Mesenchymal stem cell (in vitro differentiated cells and primary cell): ENCODE data around the gene MEF2D.

ENCODE experiments used
- DNase-seq: peaks from one replicate; pipeline ENCODE4 v3.0.0-alpha.2; 2013
- H2AFZ ChIP-seq: one replicate; pipeline ENCODE4 v1.6.1; 2013; ENCODE audit warnings: low read depth, mild to moderate bottlenecking, control low read depth, inconsistent platforms, low read length, moderate library complexity
- H2AK5ac ChIP-seq: 2 replicates; pipeline ENCODE4 v1.6.1; 2013; ENCODE audit warnings: low read length, moderate library complexity, mild to moderate bottlenecking, inconsistent platforms; ENCODE audit not compliant: severe bottlenecking
- H2BK120ac ChIP-seq: one replicate; pipeline ENCODE4 v1.6.1; 2013; ENCODE audit warnings: low read depth, mild to moderate bottlenecking, inconsistent platforms, low read length, moderate library complexity
- H2BK12ac ChIP-seq, 2 experiments: one replicate each; pipeline ENCODE4 v1.6.1; 2013; ENCODE audit warnings: inconsistent platforms in 2 of 2, low read length in 2 of 2, mild to moderate bottlenecking in 2 of 2, moderate library complexity in 2 of 2, control low read depth in 1 of 2
- H2BK15ac ChIP-seq: one replicate; pipeline ENCODE4 v1.6.1; 2013; ENCODE audit warnings: mild to moderate bottlenecking, low read depth, inconsistent platforms; ENCODE audit not compliant: poor library complexity, severe bottlenecking
- H2BK5ac ChIP-seq: 2 replicates; pipeline ENCODE4 v1.6.1; 2013; ENCODE audit warnings: low read depth, mild to moderate bottlenecking, low read length, control low read depth, inconsistent platforms; ENCODE audit not compliant: poor library complexity, severe bottlenecking
- H3K14ac ChIP-seq, 2 experiments: one replicate each; pipeline ENCODE4 v1.6.1; 2013; ENCODE audit warnings: inconsistent platforms in 2 of 2, low read length in 2 of 2, control low read depth in 1 of 2, mild to moderate bottlenecking in 1 of 2, moderate library complexity in 1 of 2
- H3K18ac ChIP-seq, 2 experiments: one replicate each; pipeline ENCODE4 v1.6.1; 2013; ENCODE audit warnings: inconsistent platforms in 2 of 2, low read length in 2 of 2, control low read depth in 1 of 2, low read depth in 1 of 2, mild to moderate bottlenecking in 1 of 2
- H3K23ac ChIP-seq, 2 experiments: one replicate each; pipeline ENCODE4 v1.6.1; 2013; ENCODE audit warnings: inconsistent platforms in 2 of 2, low read length in 2 of 2, mild to moderate bottlenecking in 2 of 2, moderate library complexity in 2 of 2, control low read depth in 1 of 2
- H3K27ac ChIP-seq: 2 replicates; pipeline ENCODE4 v1.5.1; 2013; ENCODE audit warnings: mild to moderate bottlenecking, moderate library complexity, low read length, control low read depth, inconsistent platforms; ENCODE audit not compliant: poor library complexity, severe bottlenecking
- H3K27me3 ChIP-seq, 2 experiments: 2 replicates each; pipeline versions ENCODE4 v1.6.1 to v1.7.0; 2013; ENCODE audit warnings: low read length in 2 of 2, mild to moderate bottlenecking in 2 of 2, moderate library complexity in 2 of 2, control low read depth in 1 of 2, inconsistent platforms in 1 of 2; ENCODE audit not compliant: control insufficient read depth in 1 of 2, insufficient read depth in 1 of 2
- H3K36me3 ChIP-seq, 2 experiments: 2 replicates each; pipeline versions ENCODE4 v1.6.1 to v1.7.0; 2013; ENCODE audit warnings: low read length in 2 of 2, control low read depth in 1 of 2, inconsistent platforms in 1 of 2, low read depth in 1 of 2, mild to moderate bottlenecking in 1 of 2; ENCODE audit not compliant: insufficient read depth in 2 of 2, control insufficient read depth in 1 of 2
- H3K4ac ChIP-seq, 2 experiments: one replicate each; pipeline ENCODE4 v1.6.1; 2013; ENCODE audit warnings: inconsistent platforms in 2 of 2, low read length in 2 of 2, mild to moderate bottlenecking in 2 of 2, moderate library complexity in 2 of 2, control low read depth in 1 of 2, low read depth in 1 of 2
- H3K4me1 ChIP-seq: 2 replicates; pipeline ENCODE4 v1.6.1; 2013; ENCODE audit warnings: low read depth, low read length, control low read depth; ENCODE audit not compliant: control insufficient read depth, insufficient read depth
- H3K4me2 ChIP-seq: 2 replicates; pipeline ENCODE4 v1.6.1; 2013; ENCODE audit warnings: low read length, mild to moderate bottlenecking, inconsistent platforms; ENCODE audit not compliant: poor library complexity, severe bottlenecking
- H3K4me3 ChIP-seq, 2 experiments: 2 replicates each; pipeline versions ENCODE4 v1.5.1 to v1.7.0; 2013; ENCODE audit warnings: low read length in 2 of 2, mild to moderate bottlenecking in 2 of 2, control low read depth in 1 of 2, low read depth in 1 of 2; ENCODE audit not compliant: insufficient read depth in 1 of 2
- H3K79me1 ChIP-seq: replicated peaks from 2 replicates; pipeline ENCODE4 v1.6.1; 2013; ENCODE audit warnings: mild to moderate bottlenecking, control low read depth, low read length, inconsistent platforms; ENCODE audit not compliant: poor library complexity, severe bottlenecking
- H3K9ac ChIP-seq: 2 replicates; pipeline ENCODE4 v1.7.0; 2013; ENCODE audit warnings: mild to moderate bottlenecking, low read length, moderate library complexity
- H3K9me3 ChIP-seq: 2 replicates; pipeline ENCODE4 v1.7.0; 2013; ENCODE audit warnings: mild to moderate bottlenecking, low read length; ENCODE audit not compliant: control insufficient read depth
- H4K8ac ChIP-seq: one replicate; pipeline ENCODE4 v1.6.1; 2013; ENCODE audit warnings: inconsistent platforms, mild to moderate bottlenecking, low read length, moderate library complexity
- H4K91ac ChIP-seq: one replicate; pipeline ENCODE4 v1.6.1; 2013; ENCODE audit warnings: mild to moderate bottlenecking, low read length, inconsistent platforms
- WGBS: methylation state at CpG from one replicate; pipeline ENCODE4 v1.1.7; 2013; ENCODE audit warnings: mixed read lengths; 5-methylcytosine and 5-hydroxymethylcytosine counted together

The MEF2D gene

GRCh38 chr1:156525856-156526489 lies 25.4 kb upstream of the MEF2D start:
- Histone ChIP-seq H2BK120ac (no peak overlapping the region), H3K79me1 (no peaks in the 10 kb centered on the region), H2AFZ (no peak overlapping the region), H3K27ac (no peak overlapping the region), H3K27me3 (no peaks in the 10 kb centered on the region), H3K36me3 (peaks cover 9 to 23% of the 10 kb centered on the region in 2 experiments), H3K14ac (no peak overlapping the region), H3K4ac (no peak overlapping the region), H4K91ac (no peak overlapping the region), H2BK5ac (no peak overlapping the region), H2BK12ac (no peak overlapping the region), H3K4me3 (no peak overlapping the region), H3K23ac (no peak overlapping the region), H3K9ac (no peak overlapping the region), H2AK5ac (no peak overlapping the region), H3K9me3 (no peaks in the 10 kb centered on the region), H2BK15ac (no peak overlapping the region), H3K4me1 (no peaks in the 10 kb centered on the region), H4K8ac (no peak overlapping the region), H3K4me2 (no peak overlapping the region), H3K18ac (no peak overlapping the region)
- WGBS = 100% methylated on average over 2 of the region's 2 CpGs
- no peak for DNase-seq

GRCh38 chr1:156525071-156525501 lies 24.5 kb upstream of the MEF2D start:
- WGBS = 50% methylated on average over 5 of the region's 6 CpGs
- Histone ChIP-seq H3K27me3 (no peaks in the 10 kb centered on the region), H2AFZ (no peak overlapping the region), H3K36me3 (peaks cover 0 to 14% of the 10 kb centered on the region in 2 experiments), H3K18ac (no peak overlapping the region), H3K4me3 (no peak overlapping the region), H3K79me1 (no peaks in the 10 kb centered on the region), H2BK12ac (no peak overlapping the region), H3K4me2 (no peak overlapping the region), H4K91ac (no peak overlapping the region), H3K4ac (no peak overlapping the region), H3K9me3 (no peaks in the 10 kb centered on the region), H2BK120ac (no peak overlapping the region), H2BK5ac (no peak overlapping the region), H3K9ac (no peak overlapping the region), H2BK15ac (no peak overlapping the region), H3K23ac (no peak overlapping the region), H3K4me1 (no peaks in the 10 kb centered on the region), H3K14ac (no peak overlapping the region), H4K8ac (no peak overlapping the region), H3K27ac (no peak overlapping the region), H2AK5ac (no peak overlapping the region)
- no peak for DNase-seq

GRCh38 chr1:156524481-156524869 lies 23.9 kb upstream of the MEF2D start:
- H3K23ac ChIP-seq = no peak overlapping the region
- no peak overlapping the region for H4K91ac ChIP-seq
- H3K14ac ChIP-seq = no peak overlapping the region
- no peak overlapping the region for H2BK120ac ChIP-seq
- H3K4me2 ChIP-seq = no peak overlapping the region
- H3K27ac ChIP-seq = no peak overlapping the region
- no peak overlapping the region for H4K8ac ChIP-seq
- 96% methylated on average over 3 of the region's 3 CpGs for WGBS
- H3K4ac ChIP-seq = no peak overlapping the region
- no peak overlapping the region for H3K9ac ChIP-seq
- H2AFZ ChIP-seq = no peak overlapping the region
- H3K27me3 ChIP-seq = no peaks in the 10 kb centered on the region
- no peak overlapping the region for H3K18ac ChIP-seq
- peak overlapping the region in 1 of 2 experiments; percentile 66 for H2BK12ac ChIP-seq
- no peak overlapping the region for H2AK5ac ChIP-seq
- H3K36me3 ChIP-seq = peaks cover 0 to 11% of the 10 kb centered on the region in 2 experiments
- DNase-seq = no peak
- no peak overlapping the region for H2BK15ac ChIP-seq
- H3K4me3 ChIP-seq = no peak overlapping the region
- no peak overlapping the region for H2BK5ac ChIP-seq
- no peaks in the 10 kb centered on the region for H3K4me1 ChIP-seq
- H3K79me1 ChIP-seq = no peaks in the 10 kb centered on the region
- no peaks in the 10 kb centered on the region for H3K9me3 ChIP-seq

GRCh38 chr1:156523801-156524480 lies 23.4 kb upstream of the MEF2D start:
- Histone ChIP-seq H2BK15ac (no peak overlapping the region), H3K4ac (no peak overlapping the region), H3K36me3 (peaks cover 0 to 11% of the 10 kb centered on the region in 2 experiments), H3K14ac (no peak overlapping the region), H3K4me1 (no peaks in the 10 kb centered on the region), H3K18ac (no peak overlapping the region), H3K4me2 (no peak overlapping the region), H2BK12ac (no peak overlapping the region), H3K79me1 (no peaks in the 10 kb centered on the region), H2BK120ac (no peak overlapping the region), H3K23ac (no peak overlapping the region), H3K27me3 (no peaks in the 10 kb centered on the region), H3K4me3 (no peak overlapping the region), H3K9me3 (no peaks in the 10 kb centered on the region), H3K27ac (no peak overlapping the region), H4K8ac (no peak overlapping the region), H4K91ac (no peak overlapping the region), H2AFZ (no peak overlapping the region), H2BK5ac (no peak overlapping the region), H3K9ac (no peak overlapping the region), H2AK5ac (no peak overlapping the region)
- DNase-seq = no peak
- WGBS = 100% methylated on average over 1 of the region's 2 CpGs
